NCI-H2107 treated with DMSO at 0.1 percent for 48 hours (cell line): ENCODE results near the gene NUTM2A.
"Not testable (repeated sequence)": the region's sequence is repeated elsewhere in the genome, so short reads cannot be mapped to it uniquely, and the experiment has no call there.

Experiments
- DNase-seq: peaks from one replicate; lab custom pipeline; 2025; ENCODE audit not compliant: unreplicated experiment; lab: John Stamatoyannopoulos, UW

The NUTM2A gene

GRCh38 chr10:87225148-87225547 is at the start of gene NUTM2A:
NUTM2A (plus strand) TSS chr10:87225448; CDS start chr10:87225831, 383 bp downstream.
- DNase-seq, result not testable (repeated sequence)

GRCh38 chr10:87177587-87177986 is 47.7 kb upstream of the NUTM2A start:
- not testable (repeated sequence) for DNase-seq

DNA sequence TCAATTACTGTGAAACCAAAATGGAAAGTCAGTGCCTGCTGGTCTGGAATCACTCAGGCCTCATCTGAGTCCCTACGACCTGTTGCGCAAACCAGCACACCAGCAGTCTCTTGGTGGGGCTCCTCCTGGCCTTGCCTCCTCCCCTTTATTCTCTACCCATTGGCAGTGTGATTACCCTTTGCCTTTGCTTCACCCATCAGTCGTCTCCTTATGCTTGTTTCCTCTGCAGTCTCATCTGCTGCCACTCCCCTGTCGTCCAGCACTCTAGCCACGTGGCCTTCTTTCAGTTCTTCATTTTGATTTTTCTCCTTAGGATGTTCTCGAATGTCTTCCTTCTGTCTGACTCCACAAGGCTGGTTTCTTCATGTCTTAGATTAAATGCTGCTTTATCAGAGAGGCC is 40.8 kb upstream of the NUTM2A start:
- not testable (repeated sequence) for DNase-seq

GRCh38 chr10:87186016-87186415 is 39.2 kb upstream of the NUTM2A start:
- DNase-seq, result not testable (repeated sequence)

DNA sequence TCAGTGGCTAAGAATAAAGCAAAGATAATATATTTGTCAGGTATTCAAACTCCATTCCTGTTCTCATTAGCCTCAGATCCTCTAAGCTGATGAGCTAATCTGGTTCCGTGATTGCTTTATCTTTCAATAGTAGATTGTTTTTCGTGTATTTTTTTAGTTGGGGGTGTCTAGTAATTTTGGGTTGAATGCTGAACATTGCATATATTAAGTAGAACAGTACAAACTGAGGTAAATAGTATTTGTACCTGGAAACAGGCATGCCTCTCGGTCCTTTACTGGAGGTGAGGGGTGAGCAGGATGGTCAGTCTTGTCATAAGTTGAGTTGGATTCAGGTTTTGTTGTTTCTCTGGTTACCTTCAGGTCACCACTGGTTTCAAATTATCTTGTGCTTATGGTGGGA is 37.7 kb upstream of the NUTM2A start:
- DNase-seq, result not testable (repeated sequence)

DNA sequence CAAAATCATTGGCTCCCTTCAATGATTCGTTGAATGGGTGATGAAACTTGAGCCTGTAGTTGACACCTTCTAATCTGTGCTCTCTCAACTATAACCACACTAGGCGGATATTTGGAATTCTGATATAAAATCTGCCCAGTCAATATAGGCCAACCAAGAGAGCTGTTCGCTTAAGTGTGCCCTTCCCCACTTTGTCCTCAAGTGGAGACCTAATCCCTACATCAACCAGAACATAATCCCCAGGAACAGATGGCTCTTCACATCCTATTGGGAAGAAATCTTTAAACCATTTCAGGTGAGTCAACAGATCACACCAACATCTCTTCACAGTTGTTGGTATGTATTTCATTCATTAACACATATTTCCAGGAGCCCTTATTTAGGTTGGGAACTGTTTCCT is 33.4 kb upstream of the NUTM2A start:
- DNase-seq, result not testable (repeated sequence)

- not testable (repeated sequence) for DNase-seq
Measured at GRCh38 chr10:87200924-87201323, 24.3 kb upstream of the NUTM2A start.

DNA sequence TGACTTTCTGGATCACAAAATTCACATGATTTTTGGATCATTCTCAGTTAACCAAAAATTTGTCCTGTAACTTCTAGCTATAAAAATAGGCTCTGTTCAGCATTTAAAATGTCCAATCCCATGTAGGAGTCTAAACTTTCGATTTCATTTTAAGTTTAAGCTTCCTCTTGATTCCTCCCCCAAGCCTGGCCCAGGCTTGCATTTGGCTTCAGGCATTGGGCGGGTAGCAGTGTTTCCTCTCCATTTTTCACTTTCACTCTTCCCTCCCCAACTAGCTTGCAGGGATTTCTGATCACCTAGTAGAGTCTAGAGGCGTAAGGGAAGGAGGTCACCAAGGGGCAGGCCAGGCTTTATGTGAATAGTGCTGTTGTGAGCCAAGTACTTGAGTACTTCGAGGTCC is 20.4 kb upstream of the NUTM2A start:
- not testable (repeated sequence) for DNase-seq

DNA sequence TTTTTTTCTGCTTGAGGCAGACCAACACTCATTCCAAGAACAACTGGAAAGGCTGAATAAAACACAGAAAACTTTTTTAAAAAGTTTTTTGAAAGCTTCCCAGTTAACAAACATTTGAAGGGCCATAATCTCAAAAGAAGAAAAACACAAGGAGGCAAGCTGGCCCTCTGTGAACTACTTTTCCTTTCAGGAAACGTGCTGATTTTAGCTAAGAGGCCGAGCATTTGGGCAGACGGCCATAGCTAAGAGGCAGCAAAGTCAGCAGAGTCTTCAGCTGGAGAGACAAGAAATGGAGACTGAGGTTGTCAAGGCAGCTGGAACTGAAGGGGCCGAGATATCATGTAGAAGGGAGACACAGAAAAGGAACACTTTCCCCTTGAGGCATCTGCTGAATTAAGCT is 18.3 kb upstream of the NUTM2A start:
- DNase-seq, result not testable (repeated sequence)

- not testable (repeated sequence) for DNase-seq
Measured at GRCh38 chr10:87210309-87210708, 14.9 kb upstream of the NUTM2A start.

- DNase-seq, result not testable (repeated sequence)
Measured at GRCh38 chr10:87211848-87212247, 13.4 kb upstream of the NUTM2A start.

- not testable (repeated sequence) for DNase-seq
Measured at GRCh38 chr10:87213150-87213765, 12.0 kb upstream of the NUTM2A start.

DNA sequence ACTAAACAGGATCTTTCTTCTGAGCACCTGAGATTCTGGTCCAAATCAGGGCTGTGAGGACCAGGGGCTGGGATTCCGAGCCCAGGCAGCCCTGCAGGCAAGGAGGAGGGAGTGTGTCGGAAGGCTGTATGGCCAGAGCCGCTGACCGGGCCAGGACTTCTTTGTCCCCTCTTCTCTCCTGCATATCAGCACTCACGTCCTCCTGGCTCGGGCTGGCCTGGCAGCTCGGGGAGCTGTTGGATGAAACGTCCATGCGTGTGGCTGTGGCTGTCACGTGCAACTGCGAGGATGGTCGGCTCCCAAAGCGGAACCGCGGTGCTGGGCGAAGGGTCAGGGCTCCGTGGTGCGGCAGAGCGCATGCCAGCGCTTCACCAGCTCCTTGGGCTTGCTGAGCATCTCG is 11.4 kb upstream of the NUTM2A start:
- DNase-seq, result not testable (repeated sequence)

DNA sequence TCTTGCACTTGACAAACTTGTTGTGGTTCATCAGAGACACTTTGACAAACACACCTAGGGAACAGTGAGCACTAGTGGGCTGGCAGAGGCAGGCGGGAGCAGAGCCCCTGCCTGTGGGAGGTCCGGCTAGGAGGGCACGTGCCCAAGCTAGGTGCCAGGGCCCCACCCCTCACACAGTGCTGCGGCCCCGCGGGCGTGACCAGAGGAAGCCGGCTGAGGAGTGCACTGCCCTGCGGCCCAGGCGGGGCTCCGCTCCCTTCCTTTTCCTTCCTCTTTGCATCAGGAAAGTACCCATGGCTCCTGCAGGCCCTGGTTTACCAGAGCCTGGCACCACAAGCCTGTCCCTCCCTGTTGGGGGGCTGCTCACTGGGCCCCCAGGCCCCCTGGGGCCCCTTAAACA is 9.1 kb upstream of the NUTM2A start:
- DNase-seq, result not testable (repeated sequence)

DNA sequence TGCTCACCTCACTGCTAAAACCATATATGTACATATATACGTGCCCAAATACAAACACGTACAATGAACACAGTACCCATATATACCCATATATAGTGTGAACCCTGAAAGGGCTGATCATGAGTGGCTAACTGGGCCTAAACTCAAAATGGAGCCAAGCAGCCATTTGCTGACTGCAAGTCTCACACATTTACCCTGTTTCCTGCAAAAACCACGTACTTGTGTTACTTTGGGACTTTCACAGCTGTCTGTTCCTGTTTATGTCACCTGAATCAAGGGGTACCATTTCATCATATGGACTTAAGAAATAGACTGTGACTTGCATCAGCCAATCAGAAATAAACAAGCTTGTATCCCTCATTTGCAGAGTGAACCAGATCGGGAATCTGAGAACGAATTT is 5.9 kb upstream of the NUTM2A start:
- DNase-seq, result not testable (repeated sequence)

- not testable (repeated sequence) for DNase-seq
Measured at GRCh38 chr10:87222789-87223188, 2.5 kb upstream of the NUTM2A start.

GRCh38 chr10:87228247-87228646 is 3.0 kb downstream of the NUTM2A start:
- DNase-seq, result not testable (repeated sequence)

- not testable (repeated sequence) for DNase-seq
Measured at GRCh38 chr10:87229211-87229610, 4.0 kb downstream of the NUTM2A start.

- DNase-seq, result not testable (repeated sequence)
Measured at GRCh38 chr10:87234854-87235253, 9.6 kb downstream of the NUTM2A start.

DNA sequence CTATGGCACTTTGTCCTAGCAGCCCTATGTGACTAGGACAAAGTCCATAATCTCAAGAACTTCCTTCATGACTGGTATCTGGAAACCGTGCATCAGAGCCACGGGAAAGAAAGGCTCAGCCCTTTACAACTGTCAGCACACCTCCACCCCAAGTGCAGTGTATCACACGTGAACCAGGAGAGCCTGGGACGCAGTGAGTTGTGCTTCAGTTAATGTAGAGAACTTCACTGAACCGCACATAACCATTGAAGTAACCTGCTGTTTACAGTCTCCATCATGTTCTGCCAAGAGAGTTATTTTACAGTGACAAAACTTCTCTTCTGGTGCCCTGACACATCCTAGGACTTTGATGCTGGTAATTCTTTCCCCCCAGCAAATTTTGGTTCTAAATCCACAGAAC is 12.0 kb downstream of the NUTM2A start:
- not testable (repeated sequence) for DNase-seq

DNA sequence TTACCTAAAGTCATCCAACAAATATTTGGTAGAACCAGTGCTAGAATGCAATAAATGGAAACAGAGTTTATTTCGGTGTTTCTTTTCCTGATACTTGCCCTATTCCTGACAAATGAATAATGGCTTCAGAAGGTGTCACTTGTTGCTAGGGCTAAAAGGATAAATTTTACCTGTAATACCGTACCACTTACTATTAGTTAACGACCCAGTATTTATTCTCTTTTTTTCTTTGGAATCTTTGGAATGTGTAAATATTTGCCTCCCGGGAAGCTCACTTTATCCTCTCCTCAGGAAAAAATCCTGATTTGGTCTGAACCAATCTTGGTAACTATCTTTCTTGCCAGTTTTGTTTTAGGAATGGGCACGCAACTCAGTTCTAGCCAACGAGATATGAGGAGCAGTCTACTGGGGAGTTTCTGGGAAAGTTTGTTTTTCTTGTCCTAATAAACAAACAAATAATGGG is 14.1 kb downstream of the NUTM2A start:
- not testable (repeated sequence) for DNase-seq

DNA sequence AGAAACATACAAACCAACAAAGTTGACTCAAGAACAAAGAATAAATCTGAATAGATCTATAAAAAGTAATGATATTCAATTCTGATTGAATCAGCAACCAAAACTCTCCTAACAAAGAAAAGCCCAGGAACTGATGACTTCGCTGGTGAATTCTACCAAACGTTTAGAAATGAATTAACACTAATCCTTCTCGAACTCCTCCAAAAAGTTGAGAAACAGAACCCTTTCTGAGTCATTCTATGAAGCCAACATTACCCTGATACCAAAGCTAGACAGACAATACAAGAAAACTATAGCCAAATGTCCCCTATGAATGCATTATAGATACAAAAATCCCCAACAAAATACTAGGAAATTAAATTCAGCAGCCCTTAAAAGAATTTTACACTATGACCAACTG is 16.9 kb downstream of the NUTM2A start:
- DNase-seq, result not testable (repeated sequence)

- not testable (repeated sequence) for DNase-seq
Measured at GRCh38 chr10:87247335-87247734, 22.1 kb downstream of the NUTM2A start.
